Measurements from ENCODE around the gene POR. TPM values are rescaled to one million over a fixed set of nuclear protein-coding genes. Genes with fewer than 3 reads are reported as not detected.

Gene POR
- total and polyA plus RNA-seq, 2 of the 8 experiments (the other 6 are each of a cell fraction or from before 2014, with no cell fraction given): 98.7 to 144 TPM

- Histone ChIP-seq H2BK120ac (replicated peaks; ENCODE audit: low read depth, low read length) (no peak overlapping the region), H3K27ac (ENCODE audit: low read depth, low read length) (no peak overlapping the region), H4K20me1 (replicated peaks in 1 of 2; ENCODE audit: control insufficient read depth in 1 of 2, insufficient read depth in 2 of 2, low read length in 2 of 2) (no peaks in the 10 kb centered on the region), H3K4me1 (replicated peaks in 1 of 4; ENCODE audit: control insufficient read depth in 3 of 4, insufficient read depth in 4 of 4, low read length in 3 of 4) (no peaks in the 10 kb centered on the region), H3K14ac (ENCODE audit: insufficient read length) (no peak overlapping the region), H2BK20ac (ENCODE audit: low read length) (no peak overlapping the region), H2BK5ac (ENCODE audit: low read depth, low read length) (no peak overlapping the region), H3K9me3 (ENCODE audit: insufficient read depth in 2 of 2, low read depth in 1 of 2, low read length in 1 of 2) (no peaks in the 10 kb centered on the region), H2AK5ac (ENCODE audit: low read depth, low read length) (no peak overlapping the region), H3K23me2 (ENCODE audit: low read depth, low read length) (no peaks in the 10 kb centered on the region), H3K23ac (ENCODE audit: insufficient read length) (no peak overlapping the region), H3K9ac (replicated peaks in 1 of 4; ENCODE audit: extremely low read depth in 1 of 4, low read depth in 3 of 4, low read length in 3 of 4) (no peak overlapping the region), H3K79me2 (ENCODE audit: control insufficient read depth in 1 of 2, insufficient read depth in 2 of 2, low read length in 2 of 2) (no peaks in the 10 kb centered on the region), H3K4me2 (ENCODE audit: insufficient read depth in 1 of 2, low read depth in 2 of 2, low read length in 2 of 2) (no peak overlapping the region), H4K5ac (ENCODE audit: insufficient read length, low read depth, low read length) (no peak overlapping the region), H4K91ac (replicated peaks; ENCODE audit: insufficient read length, low read length) (no peak overlapping the region), H3K18ac (ENCODE audit: extremely low read depth, low read length) (no peak overlapping the region), H3K27me3 (replicated peaks in 1 of 4; ENCODE audit: control insufficient read depth in 3 of 4, extremely low read depth in 1 of 4, insufficient read depth in 3 of 4, low read length in 3 of 4) (no peaks in the 10 kb centered on the region), H2AFZ (ENCODE audit: low read length) (no peak overlapping the region), H3K36me3 (ENCODE audit: control insufficient read depth in 2 of 4, insufficient read depth in 4 of 4, low read length in 3 of 4) (no peaks in the 10 kb centered on the region), H4K8ac (ENCODE audit: extremely low read depth, insufficient read depth, low read length) (no peak overlapping the region), H2BK12ac (ENCODE audit: low read depth, low read length) (no peak overlapping the region), H3K56ac (replicated peaks; ENCODE audit: insufficient read length, low read depth, low read length) (no peak overlapping the region), H2BK15ac (ENCODE audit: low read length) (no peak overlapping the region), H3K4ac (replicated peaks; ENCODE audit: insufficient read length, low read depth, low read length) (no peak overlapping the region), H3K79me1 (ENCODE audit: low read depth, low read length) (no peaks in the 10 kb centered on the region), H3K4me3 (ENCODE audit: extremely low read depth in 1 of 4, insufficient read depth in 2 of 4, low read depth in 3 of 4, low read length in 4 of 4) (no peak overlapping the region)
- no peak for FAIRE-seq
- CTCF ChIA-PET (ENCODE audit: partially characterized antibody): interaction anchor here (0.7 to 4.6 kb wide), 6 partner anchors 34 to 312 kb away, joined by 3 to 36 read pairs (median 3); no protein-coding TSS in a partner anchor
- 97% methylated on average over 13 of the region's 13 CpGs; no CpG with 5 or more reads in 1 of the 2 experiments for WGBS, 2 experiments (ENCODE audit: extremely low coverage in 1 of 2, insufficient coverage in 1 of 2, insufficient read length in 1 of 2, insufficient replicate concordance in 2 of 2, low coverage in 1 of 2, low lambda C conversion rate in 2 of 2, missing lambda C conversion rate in 1 of 2)
- no peak for DNase-seq (ENCODE audit: low read depth in 1 of 2, low spot score in 2 of 2)
- POLR2A ChIA-PET (ENCODE audit: partially characterized antibody): interaction anchor here (0.6 to 2.0 kb wide), 5 partner anchors 13 to 176 kb away, joined by 3 to 8 read pairs (median 3); partner anchors contain the start of genes MDH2 and STYXL1
- TF ChIP-seq RAD21 (IDR thresholded peaks at IDR 0.05 in 1 of 2, conservative IDR thresholded peaks at IDR 0.05 in 1 of 2; ENCODE audit: low read depth in 2 of 2, low read length in 2 of 2): no peak
- TF ChIP-seq RXRA (IDR thresholded peaks at IDR 0.05; ENCODE audit: insufficient read depth, low read depth, low read length): no peak
- no peak for TF ChIP-seq TCF12 (IDR thresholded peaks at IDR 0.05; ENCODE audit: low read depth, low read length)
- TF ChIP-seq CREB1 (IDR thresholded peaks at IDR 0.05): no peak
- no peak for TF ChIP-seq SP4 (IDR thresholded peaks at IDR 0.05; ENCODE audit: low read length)
- TF ChIP-seq TBP (IDR thresholded peaks at IDR 0.05; ENCODE audit: low read depth, low read length): no peak
- TF ChIP-seq SAP30 (IDR thresholded peaks at IDR 0.05; ENCODE audit: insufficient read depth, insufficient replicate concordance, low read length): no peak
- TF ChIP-seq SIX5 (IDR thresholded peaks at IDR 0.05; ENCODE audit: low read depth, low read length): no peak
- no peak for TF ChIP-seq POLR2A (IDR thresholded peaks at IDR 0.05; ENCODE audit: control extremely low read depth in 1 of 2, low read depth in 2 of 2, low read length in 2 of 2)
- TF ChIP-seq ATF2 (IDR thresholded peaks at IDR 0.05; ENCODE audit: low read length): no peak
- TF ChIP-seq JUND (IDR thresholded peaks at IDR 0.05; ENCODE audit: low read length): no peak
- no peak for TF ChIP-seq SP2 (IDR thresholded peaks at IDR 0.05; ENCODE audit: low read length)
Measured at GRCh38 chr7:75872073-75872782, 42.7 kb upstream of the POR start.
